Measurements from ENCODE around the gene B3GALNT1. TPM values are rescaled to one million over a fixed set of nuclear protein-coding genes. Genes with fewer than 3 reads are reported as not detected.
"Not testable (repeated sequence)": the region's sequence is repeated elsewhere in the genome, so short reads cannot be mapped to it uniquely, and the experiment has no call there.

Gene B3GALNT1
- total RNA-seq, 2 experiments from 2014 or later, result 10.4 to 14.6 TPM

DNA sequence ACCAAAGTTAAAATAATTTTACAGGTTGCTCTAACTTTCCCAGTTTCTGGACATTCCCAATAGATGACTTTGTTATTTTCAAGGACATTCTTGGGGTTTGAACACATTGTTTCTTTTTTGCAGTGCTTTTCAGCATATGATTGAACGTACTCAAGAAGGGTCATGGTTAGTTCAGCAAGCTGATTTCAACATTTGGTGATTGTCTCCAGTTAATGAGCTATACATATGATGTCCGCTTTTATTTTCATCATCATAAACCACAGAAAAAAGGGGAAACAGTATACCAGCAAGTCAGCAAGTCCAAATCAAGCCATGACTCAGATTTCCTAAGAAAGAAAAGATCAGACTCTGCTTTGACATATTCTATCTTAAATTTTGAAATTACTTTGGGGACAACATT lies 69.4 kb downstream of the B3GALNT1 start:
- Mint-ChIP-seq H3K4me1 (peaks cover 26% of the 10 kb centered on the region), H3K4me3 (peak overlapping the region; percentile 51), H3K36me3 (peaks cover 39% of the 10 kb centered on the region), H3K27me3 (no peaks in the 10 kb centered on the region), H3K9me3 (peaks cover 12% of the 10 kb centered on the region), H3K27ac (peak overlapping the region; percentile 66)
- ATAC-seq (ENCODE audit: low read depth) (no peak), DNase-seq (no peak)
- POLR2A ChIA-PET, result interaction anchor here (0.7 to 1.6 kb wide), 5 partner anchors 16 to 315 kb away, joined by 3 to 5 read pairs (median 3); partner anchors contain the start of gene B3GALNT1

DNA sequence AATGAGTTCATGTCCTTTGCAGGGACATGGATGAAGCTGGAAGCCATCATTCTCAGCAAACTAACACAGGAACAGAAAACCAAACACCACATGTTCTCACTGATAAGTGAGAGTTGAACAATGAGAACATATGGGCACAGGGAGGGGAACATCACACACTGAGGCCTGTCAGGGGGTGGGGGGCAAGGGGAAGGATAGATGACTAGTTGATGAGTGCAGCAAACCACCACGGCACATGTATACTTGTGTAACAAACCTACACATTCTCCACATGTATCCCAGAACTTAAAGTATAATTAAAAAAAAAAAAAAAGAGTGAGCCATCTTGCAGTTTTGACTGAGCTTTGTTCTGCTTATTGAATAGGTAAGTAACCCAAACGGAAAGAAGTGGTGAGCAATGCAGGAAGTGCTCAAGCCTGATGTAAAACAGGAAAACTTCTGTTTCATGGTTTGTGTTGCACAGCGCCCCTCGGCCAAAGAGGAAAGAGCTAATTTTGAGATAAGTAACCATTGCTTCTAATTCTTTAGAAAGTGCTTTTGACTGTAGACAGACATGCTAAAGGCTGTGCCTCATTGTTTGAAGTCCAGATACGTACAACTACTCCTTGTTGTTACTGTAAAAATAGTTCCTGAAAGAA lies 70.1 kb downstream of the B3GALNT1 start:
- POLR2A ChIA-PET, result interaction anchor here (0.7 to 1.6 kb wide), 5 partner anchors 16 to 316 kb away, joined by 3 to 5 read pairs (median 3); partner anchors contain the start of gene B3GALNT1
- ATAC-seq (ENCODE audit: low read depth), result peak; percentile 97
- peak overlapping the region; percentile 87 for H3K27ac Mint-ChIP-seq

More for the DNA sequence above, 70.1 kb downstream of the B3GALNT1 start:
- not testable (repeated sequence) for H3K27me3 Mint-ChIP-seq
- DNase-seq, result peak; percentile 32
- Mint-ChIP-seq H3K4me3 (peak overlapping the region; percentile 65), H3K4me1 (peaks cover 25% of the 10 kb centered on the region), H3K9me3 (peaks cover 12% of the 10 kb centered on the region), H3K36me3 (peaks cover 39% of the 10 kb centered on the region)

Other genes starting within 250 kb of the B3GALNT1 start
- gene NMD3, start 116.0 kb upstream of the B3GALNT1 start, total RNA-seq, result 10 to 100 TPM; 43.8 to 44.9 TPM

All from activated naive CD8-positive, alpha-beta T cell treated with anti-CD3 and anti-CD28 coated beads, Interleukin-2, amount 10 ng/mL, durations not matched to agents 7 days and 5 days (primary cell).